GM12892 (cell line): ENCODE results near the gene LYSMD2.

Experiments used
- POLR2A ChIP-seq: IDR thresholded peaks from 2 replicates; pipeline ENCODE4 v1.6.1; 2011; ENCODE audit warnings: low read depth, low read length, control low read depth
- POLR2AphosphoS5 ChIP-seq: IDR thresholded peaks from 2 replicates; pipeline ENCODE4 v1.6.1; 2011; ENCODE audit warnings: low read depth, low read length, control low read depth

DNA sequence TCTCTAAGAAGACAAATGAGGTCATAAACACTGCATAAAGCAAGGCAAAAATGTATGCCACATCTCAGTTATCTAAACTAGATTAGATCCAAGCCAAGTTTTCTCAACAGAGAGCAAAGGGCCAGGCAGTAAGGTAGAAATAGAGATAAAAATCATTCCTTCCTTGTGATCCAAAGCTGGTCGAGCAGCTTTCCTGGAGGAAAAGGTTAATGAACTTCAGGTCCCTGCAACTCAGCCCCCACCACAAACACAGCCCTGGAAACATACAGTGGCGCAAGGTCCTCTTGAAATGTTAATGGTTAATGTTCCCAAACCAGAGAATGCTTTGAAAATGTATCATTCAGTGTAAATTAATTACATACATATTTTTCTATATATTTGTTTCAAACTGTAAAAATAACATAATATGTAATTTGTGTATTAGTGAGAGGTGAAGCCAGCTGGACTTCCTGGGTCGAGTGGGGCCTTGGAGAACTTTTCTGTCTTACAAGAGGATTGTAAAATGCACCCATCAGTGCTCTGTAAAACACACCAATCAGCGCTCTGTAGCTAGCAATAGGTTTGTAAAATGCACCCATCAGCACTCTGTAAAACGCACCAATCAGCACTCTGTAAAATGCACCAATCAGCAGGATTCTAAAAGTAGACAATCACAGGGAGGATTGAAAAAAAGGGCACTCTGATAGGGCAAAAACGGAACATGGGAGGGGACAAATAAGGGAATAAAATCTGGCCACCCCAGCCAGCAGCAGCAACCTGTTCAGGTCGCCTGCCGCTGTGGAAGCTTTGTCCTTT, 17.1 kb downstream of the LYSMD2 start:
- TF ChIP-seq POLR2AphosphoS5 (no peak), POLR2A (no peak)
